NT2/D1 (cell line): ENCODE results near the gene DGCR6L.
"Not testable (repeated sequence)": the region's sequence is repeated elsewhere in the genome, so short reads cannot be mapped to it uniquely, and the experiment has no call there.

Source experiments
- DNase-seq: peaks from one replicate; pipeline ENCODE4 v3.0.0-alpha.2; 2011; ENCODE audit warnings: low read depth, low spot score
- H3K27me3 ChIP-seq: 2 replicates; pipeline ENCODE4 v1.6.0; 2011; ENCODE audit warnings: mild to moderate bottlenecking; ENCODE audit not compliant: insufficient read length, insufficient read depth
- H3K36me3 ChIP-seq: 2 replicates; pipeline ENCODE4 v1.6.1; 2011; ENCODE audit warnings: mild to moderate bottlenecking, low read length, mixed read lengths; ENCODE audit not compliant: insufficient read depth, insufficient read length
- H3K4me1 ChIP-seq: 2 replicates; pipeline ENCODE4 v1.5.1; 2011; ENCODE audit not compliant: insufficient read depth, insufficient read length
- H3K4me3 ChIP-seq: 2 replicates; pipeline ENCODE4 v1.5.1; 2011; ENCODE audit warnings: low read depth; ENCODE audit not compliant: insufficient read length
- H3K9ac ChIP-seq: 2 replicates; pipeline ENCODE4 v1.6.0; 2011; ENCODE audit warnings: low read depth; ENCODE audit not compliant: insufficient read length
- H3K9me3 ChIP-seq: 2 replicates; pipeline ENCODE4 v1.5.1; 2011; ENCODE audit warnings: mild to moderate bottlenecking, low read length; ENCODE audit not compliant: insufficient read depth
- SUZ12 ChIP-seq: IDR thresholded peaks from 2 replicates; pipeline ENCODE4 v1.6.1; 2011; ENCODE audit not compliant: insufficient read length, insufficient read depth; ENCODE audit errors: extremely low read depth
- YY1 ChIP-seq: IDR thresholded peaks from 2 replicates; pipeline ENCODE4 v1.6.1; 2011; ENCODE audit not compliant: insufficient read length, insufficient read depth
- ZNF274 ChIP-seq: IDR thresholded peaks from 2 replicates; pipeline ENCODE4 v1.6.1; 2011; ENCODE audit warnings: mild to moderate bottlenecking, low read depth, low read length

The DGCR6L gene

GRCh38 chr22:20356906-20357305 is 37.0 kb upstream of the DGCR6L start:
- not testable (repeated sequence) for H3K4me1 ChIP-seq, H3K4me3 ChIP-seq, H3K36me3 ChIP-seq, H3K27me3 ChIP-seq, DNase-seq, H3K9me3 ChIP-seq, H3K9ac ChIP-seq

DNA sequence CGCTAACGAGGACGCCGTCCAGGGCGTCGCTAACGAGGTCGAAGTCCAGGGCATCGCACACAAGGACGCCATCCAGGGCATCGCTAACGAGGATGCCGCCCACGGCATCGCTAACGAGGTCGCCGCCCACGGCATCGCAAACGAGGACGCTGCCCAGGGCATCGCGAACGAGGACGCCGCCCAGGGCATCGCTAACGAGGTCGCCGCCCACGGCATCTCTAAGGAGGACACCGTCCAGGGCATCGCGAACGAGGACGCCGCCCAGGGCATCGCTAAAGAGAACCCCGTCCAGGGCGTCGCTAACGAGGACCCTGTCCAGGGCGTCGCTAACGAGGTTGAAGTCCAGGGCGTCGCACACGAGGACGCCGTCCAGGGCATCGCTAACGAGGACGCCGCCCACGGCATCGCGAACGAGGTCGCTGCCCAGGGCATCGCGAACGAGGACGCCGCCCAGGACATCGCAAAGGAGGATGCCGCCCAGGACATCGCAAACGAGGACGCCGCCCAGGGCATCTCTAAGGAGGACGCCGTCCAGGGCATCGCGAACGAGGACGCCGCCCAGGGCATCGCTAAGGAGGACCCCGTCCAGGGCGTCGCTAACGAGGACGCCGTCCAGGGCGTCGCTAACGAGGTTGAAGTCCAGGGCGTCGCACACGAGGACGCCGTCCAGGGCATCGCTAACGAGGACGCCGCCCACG is 36.2 kb upstream of the DGCR6L start:
- DNase-seq, H3K4me3 ChIP-seq, H3K9ac ChIP-seq, H3K36me3 ChIP-seq, H3K27me3 ChIP-seq, H3K4me1 ChIP-seq, H3K9me3 ChIP-seq: not testable (repeated sequence)

- DNase-seq = no peak
- Histone ChIP-seq H3K27me3 (no peaks in the 10 kb centered on the region), H3K4me1 (no peaks in the 10 kb centered on the region), H3K36me3 (no peaks in the 10 kb centered on the region), H3K9ac (no peak overlapping the region), H3K4me3 (no peak overlapping the region), H3K9me3 (no peaks in the 10 kb centered on the region)
- TF ChIP-seq SUZ12 (no peak), YY1 (no peak), ZNF274 (no peak)
Observed at GRCh38 chr22:20354238-20354975, 34.5 kb upstream of the DGCR6L start.

GRCh38 chr22:20352536-20352935 is 32.7 kb upstream of the DGCR6L start:
- H3K27me3 ChIP-seq, DNase-seq, H3K9ac ChIP-seq, H3K9me3 ChIP-seq, H3K4me3 ChIP-seq, H3K4me1 ChIP-seq, H3K36me3 ChIP-seq: not testable (repeated sequence)

DNA sequence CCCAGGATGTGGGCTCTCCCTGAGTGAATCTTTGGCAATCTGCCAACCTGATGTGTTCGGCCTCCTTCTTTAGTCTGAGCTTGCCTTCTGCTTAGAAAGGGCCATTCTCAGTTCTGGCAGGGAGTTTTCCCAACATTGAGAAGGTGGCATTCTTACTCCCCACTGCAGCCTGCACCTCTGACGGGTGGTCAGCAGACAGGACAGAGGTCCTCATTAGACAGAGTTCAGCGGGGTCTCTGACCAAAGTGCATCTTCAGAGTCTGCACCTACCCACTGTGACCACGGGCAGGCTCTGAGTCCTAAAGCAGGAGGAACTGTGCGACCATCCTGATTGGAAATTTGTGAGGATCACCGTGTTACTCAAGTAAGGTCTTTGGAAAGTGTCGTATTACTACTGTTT is 26.7 kb upstream of the DGCR6L start:
- H3K4me1 ChIP-seq = not testable (repeated sequence)

GRCh38 chr22:20338291-20338690 is 18.4 kb upstream of the DGCR6L start:
- not testable (repeated sequence) for H3K27me3 ChIP-seq, H3K36me3 ChIP-seq, H3K9me3 ChIP-seq, H3K9ac ChIP-seq, H3K4me3 ChIP-seq, DNase-seq, H3K4me1 ChIP-seq

More for the DNA sequence above, 26.7 kb upstream of the DGCR6L start:
- H3K27me3 ChIP-seq, H3K9ac ChIP-seq, DNase-seq, H3K36me3 ChIP-seq, H3K9me3 ChIP-seq, H3K4me3 ChIP-seq: not testable (repeated sequence)

GRCh38 chr22:20337807-20338206 is 17.9 kb upstream of the DGCR6L start:
- H3K36me3 ChIP-seq, H3K9me3 ChIP-seq, DNase-seq: not testable (repeated sequence)

DNA sequence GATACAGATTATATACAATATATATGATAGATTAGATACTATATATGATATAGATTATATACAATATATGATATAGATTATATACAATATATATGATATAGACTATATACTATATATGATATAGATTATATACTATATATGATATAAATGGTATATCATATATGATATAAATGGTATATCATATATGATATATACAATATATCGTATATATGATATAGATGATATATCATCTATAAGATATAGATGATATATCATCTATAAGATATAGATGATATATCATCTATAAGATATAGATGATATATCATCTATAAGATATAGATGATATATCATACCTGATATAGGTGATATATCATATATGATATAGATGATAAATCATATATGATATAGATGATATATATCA is 16.7 kb upstream of the DGCR6L start:
- not testable (repeated sequence) for H3K4me1 ChIP-seq

More at GRCh38 chr22:20337807-20338206, 17.9 kb upstream of the DGCR6L start:
- not testable (repeated sequence) for H3K27me3 ChIP-seq, H3K4me1 ChIP-seq, H3K9ac ChIP-seq, H3K4me3 ChIP-seq

DNA sequence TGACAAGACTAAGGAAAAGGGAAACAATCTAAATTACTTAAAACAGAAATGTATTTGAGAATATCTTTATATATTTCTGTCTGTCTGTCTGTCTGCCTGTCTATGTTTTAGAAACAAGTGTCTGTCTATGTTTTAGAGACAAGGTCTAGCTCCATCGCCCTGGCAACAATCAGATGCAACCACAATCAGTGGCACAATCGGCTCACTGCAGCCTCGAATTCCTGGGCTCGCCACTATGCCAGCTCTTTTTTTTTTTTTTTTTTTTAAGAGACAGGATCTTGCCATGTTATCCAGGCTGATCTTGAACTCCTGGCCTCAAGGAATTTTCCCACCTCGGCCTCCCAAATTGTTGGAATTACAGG is 8.7 kb upstream of the DGCR6L start:
- DNase-seq, H3K27me3 ChIP-seq, H3K4me3 ChIP-seq, H3K4me1 ChIP-seq, H3K9ac ChIP-seq, H3K9me3 ChIP-seq, H3K36me3 ChIP-seq: not testable (repeated sequence)

More for the DNA sequence above, 16.7 kb upstream of the DGCR6L start:
- H3K9ac ChIP-seq, DNase-seq, H3K9me3 ChIP-seq, H3K36me3 ChIP-seq, H3K27me3 ChIP-seq, H3K4me3 ChIP-seq: not testable (repeated sequence)

GRCh38 chr22:20325996-20326395 is 6.1 kb upstream of the DGCR6L start:
- DNase-seq, H3K36me3 ChIP-seq: not testable (repeated sequence)

More at GRCh38 chr22:20325996-20326395, 6.1 kb upstream of the DGCR6L start:
- not testable (repeated sequence) for H3K9me3 ChIP-seq, H3K27me3 ChIP-seq, H3K4me1 ChIP-seq, H3K9ac ChIP-seq, H3K4me3 ChIP-seq
